KMS-11 (cell line): ENCODE data around the gene MRPL9.
A peak's percentile ranks its signal among the peaks of the same experiment; 100 is the strongest.

ENCODE experiments used
- H2AFZ ChIP-seq: fragments of 200-600 bp; sonication (generic); 2 replicates; pipeline ENCODE4 v1.6.1; 2016; ENCODE audit warnings: antibody characterized with exemption, mixed run types, low read depth
- H3K27ac ChIP-seq: fragments of 200-600 bp; sonication (generic); 2 replicates; pipeline ENCODE4 v1.6.1; 2016; ENCODE audit warnings: mild to moderate bottlenecking, mixed run types
- H3K27me3 ChIP-seq: fragments of 200-600 bp; sonication (generic); 2 replicates; pipeline ENCODE4 v1.6.1; 2017; ENCODE audit warnings: mild to moderate bottlenecking, low read depth, mixed run types, moderate library complexity; ENCODE audit not compliant: insufficient read depth
- H3K36me3 ChIP-seq: fragments of 200-600 bp; sonication (generic); 2 replicates; pipeline ENCODE4 v1.6.1; 2017; ENCODE audit warnings: mild to moderate bottlenecking, mixed run types; ENCODE audit not compliant: insufficient read depth
- H3K4me1 ChIP-seq: fragments of 200-600 bp; sonication (generic); 2 replicates; pipeline ENCODE4 v1.6.1; 2016; ENCODE audit warnings: mild to moderate bottlenecking, low read depth, mixed run types; ENCODE audit not compliant: poor library complexity, severe bottlenecking
- H3K4me2 ChIP-seq: fragments of 200-600 bp; sonication (generic); 2 replicates; pipeline ENCODE4 v1.7.0; 2016; ENCODE audit warnings: mild to moderate bottlenecking, mixed run types
- H3K4me3 ChIP-seq: fragments of 200-600 bp; sonication (generic); IDR thresholded peaks from 2 replicates; pipeline ENCODE4 v1.6.1; 2017; ENCODE audit warnings: low read depth, low read length, mixed read lengths; ENCODE audit not compliant: insufficient read depth
- H3K79me2 ChIP-seq: fragments of 200-600 bp; sonication (generic); 2 replicates; pipeline ENCODE4 v1.6.1; 2016; ENCODE audit warnings: low read depth, mixed run types; ENCODE audit not compliant: insufficient read depth
- H3K9ac ChIP-seq: fragments of 200-600 bp; sonication (generic); 2 replicates; pipeline ENCODE4 v1.6.1; 2016; ENCODE audit warnings: mild to moderate bottlenecking, mixed run types
- H4K20me1 ChIP-seq: fragments of 200-600 bp; sonication (generic); 2 replicates; pipeline ENCODE4 v1.6.1; 2016; ENCODE audit warnings: mild to moderate bottlenecking, mixed run types; ENCODE audit not compliant: insufficient read depth
- CTCF ChIP-seq: fragments of 200-600 bp; sonication (generic); conservative IDR thresholded peaks from 2 replicates; pipeline ENCODE4 v1.6.1; 2017; ENCODE audit warnings: low read depth, mild to moderate bottlenecking, antibody characterized with exemption, low read length, moderate library complexity, mixed read lengths

MRPL9 gene

GRCh38 chr1:151723726-151724370, 39.4 kb downstream of the MRPL9 start:
- H3K27ac ChIP-seq = no peak overlapping the region
- no peak overlapping the region for H3K9ac ChIP-seq
- no peak overlapping the region for H3K4me3 ChIP-seq
- no peaks in the 10 kb centered on the region for H3K36me3 ChIP-seq
- peaks cover 43% of the 10 kb centered on the region; the same call in 1 of the 2 replicates for H3K27me3 ChIP-seq
- TF ChIP-seq CTCF = no peak
- no peak overlapping the region for H2AFZ ChIP-seq
- no peak overlapping the region for H3K4me2 ChIP-seq
- H3K4me1 ChIP-seq = peaks cover 25% of the 10 kb centered on the region
- no peaks in the 10 kb centered on the region for H3K79me2 ChIP-seq
- no peaks in the 10 kb centered on the region for H4K20me1 ChIP-seq

GRCh38 chr1:151721788-151722510, 41.3 kb downstream of the MRPL9 start:
- H3K27me3 ChIP-seq = peaks cover 49% of the 10 kb centered on the region
- peak overlapping the region; percentile 91 for H2AFZ ChIP-seq
- TF ChIP-seq CTCF = no peak
- H4K20me1 ChIP-seq = no peaks in the 10 kb centered on the region
- no peaks in the 10 kb centered on the region for H3K36me3 ChIP-seq
- H3K79me2 ChIP-seq = no peaks in the 10 kb centered on the region
- H3K27ac ChIP-seq = no peak overlapping the region
- peak overlapping the region; percentile 82 for H3K4me2 ChIP-seq
- no peak overlapping the region for H3K9ac ChIP-seq
- H3K4me3 ChIP-seq = peak overlapping the region; percentile 89
- peaks cover 26% of the 10 kb centered on the region for H3K4me1 ChIP-seq

- H3K9ac ChIP-seq = peak within 1 kb of the TSS; percentile 0; the same call in 1 of the 2 replicates
- peak within 1 kb of the TSS; percentile 82 for H3K4me2 ChIP-seq
- no peak within 1 kb of the TSS for H3K27ac ChIP-seq
- H3K36me3 ChIP-seq = no peaks in the 10 kb centered on the region
- peak within 1 kb of the TSS; percentile 100 for H3K4me3 ChIP-seq
- H3K27me3 ChIP-seq = peaks cover 55% of the 10 kb centered on the region
- H2AFZ ChIP-seq = peak within 1 kb of the TSS; percentile 91
- no peaks in the 10 kb centered on the region for H3K79me2 ChIP-seq
- TF ChIP-seq CTCF = peak; percentile 78
- peaks cover 29% of the 10 kb centered on the region for H3K4me1 ChIP-seq
- H4K20me1 ChIP-seq = no peaks in the 10 kb centered on the region
These were observed 42.1 kb downstream of the MRPL9 start, which contains the start of gene RIIAD1 for GRCh38 chr1:151720974-151721787. Gene RIIAD1, plus strand, starts transcription at chr1:151721522. Its CDS starts 15 bp downstream, at chr1:151721537.

- H2AFZ ChIP-seq = peak overlapping the region; percentile 91
- H3K4me3 ChIP-seq = peak overlapping the region; percentile 100
- H3K9ac ChIP-seq = peak overlapping the region; percentile 0; the same call in 1 of the 2 replicates
- peaks cover 29% of the 10 kb centered on the region for H3K4me1 ChIP-seq
- TF ChIP-seq CTCF = no peak
- peak overlapping the region; percentile 82 for H3K4me2 ChIP-seq
- no peaks in the 10 kb centered on the region for H3K36me3 ChIP-seq
- H3K79me2 ChIP-seq = no peaks in the 10 kb centered on the region
- no peak overlapping the region for H3K27ac ChIP-seq
- H3K27me3 ChIP-seq = peaks cover 61% of the 10 kb centered on the region
- no peaks in the 10 kb centered on the region for H4K20me1 ChIP-seq
These were observed 42.7 kb downstream of the MRPL9 start for GRCh38 chr1:151720554-151720953.
